Spleen (tissue), 11 donors: ENCODE measurements around the gene SYT17. TPM values are rescaled to one million over a fixed set of nuclear protein-coding genes. Genes with fewer than 3 reads are reported as not detected.

Source experiments
- DNase-seq: peaks from one replicate; pipeline ENCODE4 v3.0.0-alpha.2; 2020
- H3K27ac ChIP-seq, 8 donors: fragments of 200-600 bp; sonication (generic) in 7 of 8; 1 replicate in 4 of 8; 2 replicates in 4 of 8; pipeline versions ENCODE4 v1.5.0 to v1.8.0; 2016 to 2021; ENCODE audit warnings: inconsistent platforms in 4 of 8, mild to moderate bottlenecking in 4 of 8, moderate library complexity in 1 of 8
- H3K27me3 ChIP-seq, 7 donors: fragments of 200-600 bp; sonication (generic) in 6 of 7; replicated peaks in 1 of 7; 1 replicate in 4 of 7; 2 replicates in 3 of 7; pipeline versions ENCODE4 v1.5.0 to v1.8.0; 2016 to 2021; ENCODE audit warnings: inconsistent platforms in 3 of 7, mild to moderate bottlenecking in 1 of 7
- H3K36me3 ChIP-seq, 6 donors: fragments of 200-600 bp; sonication (generic) in 5 of 6; 1 replicate in 4 of 6; 2 replicates in 2 of 6; pipeline versions ENCODE4 v1.5.0 to v1.8.0; 2016 to 2021; ENCODE audit warnings: inconsistent platforms in 2 of 6
- H3K4me1 ChIP-seq, 6 donors: fragments of 200-600 bp; sonication (generic) in 5 of 6; 1 replicate in 3 of 6; 2 replicates in 3 of 6; pipeline versions ENCODE4 v1.5.0 to v1.8.0; 2016 to 2021; ENCODE audit warnings: inconsistent platforms in 3 of 6
- H3K4me3 ChIP-seq, 8 donors: fragments of 200-600 bp; sonication (generic) in 7 of 8; 1 replicate in 4 of 8; 2 replicates in 4 of 8; pipeline versions ENCODE4 v1.5.0 to v1.8.0; 2016 to 2021; ENCODE audit warnings: inconsistent platforms in 4 of 8, mild to moderate bottlenecking in 4 of 8, moderate library complexity in 2 of 8
- H3K9me3 ChIP-seq, 8 donors: fragments of 200-600 bp; sonication (generic) in 7 of 8; 1 replicate in 4 of 8; 2 replicates in 4 of 8; pipeline versions ENCODE4 v1.5.0 to v1.8.0; 2016 to 2021; ENCODE audit warnings: inconsistent platforms in 4 of 8
- POLR2A ChIP-seq, 3 donors: fragments of 450-650 bp; IDR thresholded peaks; one replicate each; pipeline ENCODE4 v1.5.1; 2017; ENCODE audit warnings: antibody characterized with exemption in 3 of 3, mild to moderate bottlenecking in 1 of 3
- POLR2AphosphoS5 ChIP-seq, 3 donors: sonication (generic); formaldehyde crosslinking; IDR thresholded peaks; one replicate each; pipeline ENCODE4 v1.5.1; 2017; ENCODE audit warnings: antibody characterized with exemption in 3 of 3
- WGBS, 5 donors: extraction: QIAGEN DNeasy Blood & Tissue Kit in 3 of 5; methylation state at CpG; one replicate each; pipeline versions ENCODE4 v1.1.5 to v1.1.7; 2013 to 2018; 5-methylcytosine and 5-hydroxymethylcytosine counted together
- intact Hi-C: fragments of 100-400 bp; cut with DNase I; formaldehyde crosslinking; loops from one replicate; pipeline ENCODE4 v1.15.0; 2023; ENCODE audit warnings: low total_unique reads
- polyA plus RNA-seq, 3 donors: library from polyadenylated mRNA; stranded (reverse); fragments of 200-250 nt; gene quantifications; one replicate each; pipeline ENCODE4 v1.2.1, GENCODE V29; 2013
- total RNA-seq, 7 donors: library from RNA; depleted of rRNA in 3 of 7; stranded (reverse); fragments of >200 nt in 3 of 7; fragmentation: NEBNext Ultra II Directional in 4 of 7; extraction: Animal tissue kit (Norgen Biotek cat#: 25700) in 4 of 7; gene quantifications; one replicate each; pipeline versions ENCODE4 v1.1.0 to v1.2.1, GENCODE V29; 2016 to 2021
- TF ChIP-seq, protein P1 (sequence below), 11 experiments: fragments of 200-600 bp in 7 of 11; fragments of 450-650 bp in 4 of 11; sonication (generic) in 4 of 11; IDR thresholded peaks in 8 of 11; conservative IDR thresholded peaks in 3 of 11; 1 replicate in 7 of 11; 2 replicates in 4 of 11; pipeline versions ENCODE4 v1.4.0 to v1.8.0; 2016 to 2021; ENCODE audit warnings: antibody characterized with exemption in 11 of 11, inconsistent platforms in 4 of 11, mild to moderate bottlenecking in 1 of 11
- donor health status: healthy with polysubstance abuse.
- donor health status: DM: no; HTN: no; CAD: no; lungs with moderate emphysema.
- donor health status: DM: no; HTN: no; CAD: no.
- donor health status: Bipolar disorder and iron deficiency.
- donor health status: healthy.
- donor health status: DM: no; HTN: no; CAD: no.
- donor health status: DM: yes; HTN: yes; CAD: no.

Gene SYT17
- total and polyA plus RNA-seq, 10 donors: 1.2 to 3.7 (median 2.0) TPM

DNA sequence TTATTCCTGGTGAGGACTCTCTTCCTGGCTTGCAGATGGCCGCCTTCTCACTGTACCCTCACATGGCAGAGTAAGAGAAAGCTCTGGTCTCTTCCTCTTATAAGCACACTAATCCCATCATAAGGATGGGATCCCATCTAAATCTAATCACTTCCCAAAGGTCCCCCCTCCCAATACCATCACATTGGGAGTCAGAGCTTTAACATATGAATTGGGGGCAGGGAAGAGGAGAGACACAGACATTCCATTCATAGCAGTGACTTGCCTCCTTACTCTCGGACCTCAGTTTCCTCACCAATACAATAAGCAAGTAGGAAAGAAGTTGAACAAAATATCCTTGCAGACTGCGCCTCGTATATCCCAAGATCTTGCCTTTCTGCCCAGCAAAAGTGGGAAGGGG, 119.2 kb downstream of the SYT17 start:
- intact Hi-C loops: no loop called here
- Histone ChIP-seq H3K27ac (no peak overlapping the region), H3K4me1 (no peaks in the 10 kb centered on the region), H3K27me3 (peaks cover 0 to 5% (median 0%) of the 10 kb centered on the region in 7 donors), H3K4me3 (no peak overlapping the region), H3K9me3 (no peaks in the 10 kb centered on the region), H3K36me3 (no peaks in the 10 kb centered on the region)
- whole genome bisulfite sequencing, 5 donors: 79 to 87% (median 81%) methylated on average over 4 of the region's 4 CpGs
- TF ChIP-seq POLR2A (IDR thresholded peaks at IDR 0.05) (no peak), POLR2AphosphoS5 (IDR thresholded peaks at IDR 0.05) (no peak)
- TF ChIP-seq, protein P1, sequence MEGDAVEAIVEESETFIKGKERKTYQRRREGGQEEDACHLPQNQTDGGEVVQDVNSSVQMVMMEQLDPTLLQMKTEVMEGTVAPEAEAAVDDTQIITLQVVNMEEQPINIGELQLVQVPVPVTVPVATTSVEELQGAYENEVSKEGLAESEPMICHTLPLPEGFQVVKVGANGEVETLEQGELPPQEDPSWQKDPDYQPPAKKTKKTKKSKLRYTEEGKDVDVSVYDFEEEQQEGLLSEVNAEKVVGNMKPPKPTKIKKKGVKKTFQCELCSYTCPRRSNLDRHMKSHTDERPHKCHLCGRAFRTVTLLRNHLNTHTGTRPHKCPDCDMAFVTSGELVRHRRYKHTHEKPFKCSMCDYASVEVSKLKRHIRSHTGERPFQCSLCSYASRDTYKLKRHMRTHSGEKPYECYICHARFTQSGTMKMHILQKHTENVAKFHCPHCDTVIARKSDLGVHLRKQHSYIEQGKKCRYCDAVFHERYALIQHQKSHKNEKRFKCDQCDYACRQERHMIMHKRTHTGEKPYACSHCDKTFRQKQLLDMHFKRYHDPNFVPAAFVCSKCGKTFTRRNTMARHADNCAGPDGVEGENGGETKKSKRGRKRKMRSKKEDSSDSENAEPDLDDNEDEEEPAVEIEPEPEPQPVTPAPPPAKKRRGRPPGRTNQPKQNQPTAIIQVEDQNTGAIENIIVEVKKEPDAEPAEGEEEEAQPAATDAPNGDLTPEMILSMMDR (IDR thresholded peaks at IDR 0.05 in 8 of 11, conservative IDR thresholded peaks at IDR 0.05 in 3 of 11): no peak
- no peak for DNase-seq

DNA sequence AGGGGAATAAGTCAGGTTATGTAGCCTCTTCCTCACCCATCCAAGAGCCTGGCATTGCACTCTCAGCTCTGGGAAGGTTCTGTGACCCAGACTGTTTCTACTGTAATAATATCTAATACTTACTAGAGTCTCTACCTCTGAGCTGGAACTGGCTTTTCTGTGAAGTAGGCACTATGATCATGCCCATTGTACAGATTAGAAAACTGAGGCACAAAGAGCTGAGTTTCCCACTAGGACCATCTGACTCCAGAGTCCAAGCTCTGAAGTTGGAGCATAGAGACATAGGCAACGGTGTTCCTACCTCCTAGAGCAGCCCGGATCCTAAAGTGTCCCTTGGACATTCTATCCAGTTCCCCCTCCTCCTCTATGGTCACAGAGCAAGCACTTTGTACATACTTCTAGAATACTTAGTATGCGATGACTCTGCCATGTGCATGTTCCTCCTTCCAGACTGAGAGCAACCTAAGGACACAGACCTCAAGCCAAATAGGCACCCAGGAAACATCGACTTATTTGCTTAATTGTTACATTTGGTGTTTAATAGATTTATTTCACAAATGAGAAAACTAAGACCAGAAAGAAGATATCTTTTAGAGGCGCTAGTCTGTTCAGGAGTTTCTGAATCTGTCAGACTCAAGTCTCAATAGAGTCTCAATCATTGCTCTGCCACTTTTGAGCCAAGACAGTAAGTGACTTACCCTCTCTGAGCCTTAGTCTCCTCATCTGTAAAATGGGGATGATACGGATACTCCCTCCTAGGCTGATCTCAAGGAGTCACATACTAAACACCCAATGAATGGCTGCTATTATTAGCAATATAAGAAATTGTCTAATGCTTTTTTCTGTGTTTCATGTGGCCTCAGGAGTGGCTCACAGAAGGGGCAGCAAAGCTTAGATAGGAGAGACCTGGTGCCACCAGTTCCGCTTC, 121.1 kb downstream of the SYT17 start:
- WGBS, 5 donors: 72 to 85% (median 82%) methylated on average over 6 to 7 of the region's 7 CpGs
- TF ChIP-seq, protein P1 (IDR thresholded peaks at IDR 0.05 in 8 of 11, conservative IDR thresholded peaks at IDR 0.05 in 3 of 11): no peak
- no peak for TF ChIP-seq POLR2AphosphoS5 (IDR thresholded peaks at IDR 0.05)
- TF ChIP-seq POLR2A (IDR thresholded peaks at IDR 0.05): no peak

DNA sequence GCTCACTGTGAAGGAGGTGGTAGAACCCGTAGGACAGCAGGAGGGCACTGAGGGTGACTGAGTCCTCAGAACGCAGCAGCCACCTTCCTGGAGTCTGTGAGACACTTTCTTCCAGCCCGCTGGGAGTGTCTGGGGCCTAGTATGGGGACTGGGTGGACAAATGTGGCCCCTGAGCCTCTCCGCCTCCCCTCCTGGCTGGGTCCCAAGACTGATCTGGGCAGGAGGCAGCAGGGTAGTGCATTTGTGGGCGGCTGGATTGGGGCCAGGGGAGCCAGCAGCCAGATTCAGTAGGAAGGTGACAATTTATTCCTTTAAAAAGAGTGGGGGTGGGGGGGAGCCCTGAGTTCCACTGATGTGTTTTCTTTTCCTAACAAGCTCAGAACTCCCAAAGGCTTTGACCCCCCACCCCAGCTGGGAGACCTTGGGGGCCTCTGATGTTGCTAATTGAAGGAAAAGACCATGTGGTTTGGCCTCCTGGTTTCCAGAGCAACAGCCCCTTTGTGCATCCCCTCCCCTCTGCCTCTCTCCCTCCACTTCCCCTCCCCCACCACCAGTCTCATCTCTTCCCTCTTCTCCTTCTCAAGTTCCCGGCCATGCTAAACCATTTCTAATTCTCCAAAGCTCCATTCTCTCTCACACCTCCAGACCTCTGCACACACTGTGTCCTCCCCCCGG, 121.9 kb downstream of the SYT17 start:
- no peak for DNase-seq
- no peak overlapping the region for H3K27ac ChIP-seq
- H3K4me3 ChIP-seq: no peak overlapping the region
- peaks cover 0 to 5% (median 0%) of the 10 kb centered on the region in 7 donors for H3K27me3 ChIP-seq
- intact Hi-C loops: no loop called here
- TF ChIP-seq POLR2A (IDR thresholded peaks at IDR 0.05) (no peak), POLR2AphosphoS5 (IDR thresholded peaks at IDR 0.05) (no peak)
- TF ChIP-seq, protein P1 (IDR thresholded peaks at IDR 0.05 in 8 of 11, conservative IDR thresholded peaks at IDR 0.05 in 3 of 11): no peak
- H3K9me3 ChIP-seq: no peaks in the 10 kb centered on the region
- WGBS, 5 donors: 41 to 57% (median 47%) methylated on average over 2 to 7 of the region's 7 CpGs
- no peaks in the 10 kb centered on the region for H3K36me3 ChIP-seq
- H3K4me1 ChIP-seq: peaks cover 0 to 12% (median 5%) of the 10 kb centered on the region in 6 donors

More for the DNA sequence above, 121.1 kb downstream of the SYT17 start:
- Histone ChIP-seq H3K36me3 (no peaks in the 10 kb centered on the region), H3K27me3 (peaks cover 0 to 5% (median 0%) of the 10 kb centered on the region in 7 donors), H3K27ac (no peak overlapping the region), H3K9me3 (no peaks in the 10 kb centered on the region), H3K4me3 (no peak overlapping the region), H3K4me1 (peaks cover 0 to 4% (median 1%) of the 10 kb centered on the region in 6 donors)
- intact Hi-C loops: no loop called here
- DNase-seq: no peak

DNA sequence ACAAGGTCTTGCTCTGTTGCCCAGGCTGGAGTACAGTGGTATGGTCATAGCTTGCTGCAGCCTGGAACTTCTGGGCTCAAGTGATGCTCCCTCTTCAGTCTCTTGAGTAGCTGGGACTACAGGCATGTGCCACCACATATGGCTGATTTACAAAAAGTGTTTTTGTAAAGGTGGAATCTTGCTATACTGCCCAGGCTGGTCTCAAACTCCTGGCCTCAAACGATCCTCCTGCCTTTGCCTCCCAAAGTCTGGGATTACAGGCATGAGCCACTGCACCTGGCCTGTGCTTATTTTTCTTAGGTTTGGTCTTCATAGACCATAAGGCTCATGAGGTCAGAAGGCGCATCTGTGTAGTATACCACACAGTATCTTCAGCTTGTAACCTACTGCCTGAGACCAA, 122.8 kb downstream of the SYT17 start:
- 86 to 94% (median 91%) methylated on average over 2 of the region's 2 CpGs for WGBS, 5 donors
- peaks cover 0 to 5% (median 0%) of the 10 kb centered on the region in 7 donors for H3K27me3 ChIP-seq
- H3K4me1 ChIP-seq: peaks cover 0 to 13% (median 6%) of the 10 kb centered on the region in 6 donors
- TF ChIP-seq POLR2AphosphoS5 (IDR thresholded peaks at IDR 0.05) (no peak), POLR2A (IDR thresholded peaks at IDR 0.05) (no peak)
- TF ChIP-seq, protein P1 (IDR thresholded peaks at IDR 0.05 in 8 of 11, conservative IDR thresholded peaks at IDR 0.05 in 3 of 11): no peak
- no peak overlapping the region for H3K4me3 ChIP-seq
- intact Hi-C loops: no loop called here
- H3K9me3 ChIP-seq: no peaks in the 10 kb centered on the region
- no peak for DNase-seq
- no peak overlapping the region for H3K27ac ChIP-seq
- H3K36me3 ChIP-seq: no peaks in the 10 kb centered on the region
